ENCODE measurements around the gene GKN2. TPM values are rescaled to one million over a fixed set of nuclear protein-coding genes. Genes with fewer than 3 reads are reported as not detected.

The GKN2 gene
- total RNA-seq, 4 donors from 2014 or later = not detected

DNA sequence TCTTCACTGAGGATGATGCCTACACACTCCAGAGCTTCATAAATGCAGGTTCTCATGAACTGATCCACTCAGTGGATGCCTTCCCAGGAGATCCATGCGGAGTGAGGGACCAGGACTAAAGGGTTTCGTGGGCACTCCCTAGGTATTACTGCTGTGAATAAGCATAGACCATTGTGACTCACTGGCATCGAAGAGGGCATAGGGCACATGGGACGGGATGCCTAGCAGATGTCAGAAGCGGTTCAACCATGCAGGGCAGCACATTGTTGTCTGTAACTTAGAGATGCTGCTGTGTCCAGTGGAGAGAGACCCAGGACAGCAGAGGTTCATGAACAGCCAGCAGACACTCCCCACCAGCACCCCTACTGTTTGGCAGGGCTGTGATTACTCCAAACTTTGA lies 17.2 kb downstream of the GKN2 start:
- no peak overlapping the region for H3K4me3 ChIP-seq
- WGBS, 2 donors (ENCODE audit: low coverage in 1 of 2) = 90 to 92% methylated on average over 2 to 5 of the region's 5 CpGs
- peaks cover 0 to 7% (median 0%) of the 10 kb centered on the region in 3 donors for H3K4me1 ChIP-seq
- no peak for ATAC-seq
- H3K9me3 ChIP-seq = no peaks in the 10 kb centered on the region
- no peak overlapping the region for H3K27ac ChIP-seq
- no peaks in the 10 kb centered on the region for H3K36me3 ChIP-seq
- H3K27me3 ChIP-seq = no peaks in the 10 kb centered on the region
- TF ChIP-seq, protein P1, sequence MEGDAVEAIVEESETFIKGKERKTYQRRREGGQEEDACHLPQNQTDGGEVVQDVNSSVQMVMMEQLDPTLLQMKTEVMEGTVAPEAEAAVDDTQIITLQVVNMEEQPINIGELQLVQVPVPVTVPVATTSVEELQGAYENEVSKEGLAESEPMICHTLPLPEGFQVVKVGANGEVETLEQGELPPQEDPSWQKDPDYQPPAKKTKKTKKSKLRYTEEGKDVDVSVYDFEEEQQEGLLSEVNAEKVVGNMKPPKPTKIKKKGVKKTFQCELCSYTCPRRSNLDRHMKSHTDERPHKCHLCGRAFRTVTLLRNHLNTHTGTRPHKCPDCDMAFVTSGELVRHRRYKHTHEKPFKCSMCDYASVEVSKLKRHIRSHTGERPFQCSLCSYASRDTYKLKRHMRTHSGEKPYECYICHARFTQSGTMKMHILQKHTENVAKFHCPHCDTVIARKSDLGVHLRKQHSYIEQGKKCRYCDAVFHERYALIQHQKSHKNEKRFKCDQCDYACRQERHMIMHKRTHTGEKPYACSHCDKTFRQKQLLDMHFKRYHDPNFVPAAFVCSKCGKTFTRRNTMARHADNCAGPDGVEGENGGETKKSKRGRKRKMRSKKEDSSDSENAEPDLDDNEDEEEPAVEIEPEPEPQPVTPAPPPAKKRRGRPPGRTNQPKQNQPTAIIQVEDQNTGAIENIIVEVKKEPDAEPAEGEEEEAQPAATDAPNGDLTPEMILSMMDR (IDR thresholded peaks at IDR 0.05) = no peak
- no peak for TF ChIP-seq POLR2AphosphoS5 (IDR thresholded peaks at IDR 0.05)
- TF ChIP-seq EP300 (IDR thresholded peaks at IDR 0.05) = no peak
- no peak for TF ChIP-seq POLR2A (IDR thresholded peaks at IDR 0.05)

- no peaks in the 10 kb centered on the region for H3K36me3 ChIP-seq
- 82 to 100% methylated on average over 2 of the region's 3 CpGs for WGBS, 2 donors (ENCODE audit: low coverage in 1 of 2)
- H3K4me1 ChIP-seq = peaks cover 0 to 7% (median 0%) of the 10 kb centered on the region in 3 donors
- H3K27me3 ChIP-seq = no peaks in the 10 kb centered on the region
- no peak for ATAC-seq
- TF ChIP-seq EP300 (IDR thresholded peaks at IDR 0.05) (no peak), POLR2AphosphoS5 (IDR thresholded peaks at IDR 0.05) (no peak), POLR2A (IDR thresholded peaks at IDR 0.05) (no peak)
- TF ChIP-seq, protein P1 (IDR thresholded peaks at IDR 0.05) = no peak
- H3K9me3 ChIP-seq = no peaks in the 10 kb centered on the region
- H3K27ac ChIP-seq = no peak overlapping the region
- H3K4me3 ChIP-seq = no peak overlapping the region
Observed at GRCh38 chr2:68934021-68934420, 18.7 kb downstream of the GKN2 start.

DNA sequence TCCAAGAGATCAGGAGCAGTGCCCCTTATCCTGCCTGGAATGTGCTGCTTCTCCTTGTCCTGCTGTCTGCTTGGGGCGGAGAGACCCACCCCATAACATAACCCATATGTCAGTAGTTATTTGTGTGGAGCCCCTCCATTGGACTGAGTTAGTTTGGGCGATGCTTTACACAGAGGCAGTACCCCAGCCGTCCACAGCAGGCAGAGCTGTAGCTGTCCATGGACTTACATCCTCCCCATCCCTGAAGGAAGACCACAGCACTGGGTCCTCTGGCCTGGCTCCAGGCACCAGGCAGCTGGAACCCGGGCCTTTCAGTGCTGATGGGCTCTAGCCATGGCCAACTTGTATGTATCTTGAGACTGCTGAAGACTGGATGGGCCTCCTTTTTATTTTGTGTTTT lies 20.3 kb downstream of the GKN2 start:
- WGBS, 2 donors (ENCODE audit: low coverage in 1 of 2) = 67 to 71% methylated on average over 1 of the region's 4 CpGs
- Histone ChIP-seq H3K4me1 (peaks cover 0 to 7% (median 0%) of the 10 kb centered on the region in 3 donors), H3K36me3 (no peaks in the 10 kb centered on the region), H3K4me3 (no peak overlapping the region), H3K9me3 (no peaks in the 10 kb centered on the region), H3K27ac (no peak overlapping the region), H3K27me3 (no peaks in the 10 kb centered on the region)
- TF ChIP-seq POLR2AphosphoS5 (IDR thresholded peaks at IDR 0.05) = no peak
- TF ChIP-seq, protein P1 (IDR thresholded peaks at IDR 0.05) = no peak
- no peak for TF ChIP-seq POLR2A (IDR thresholded peaks at IDR 0.05)
- TF ChIP-seq EP300 (IDR thresholded peaks at IDR 0.05) = no peak
- no peak for ATAC-seq

GRCh38 chr2:68931799-68932198 lies 20.9 kb downstream of the GKN2 start:
- 21 to 53% methylated on average over 2 to 4 of the region's 4 CpGs for WGBS, 2 donors (ENCODE audit: low coverage in 1 of 2)
- H3K27ac ChIP-seq = no peak overlapping the region
- no peak for TF ChIP-seq POLR2A (IDR thresholded peaks at IDR 0.05)
- TF ChIP-seq EP300 (IDR thresholded peaks at IDR 0.05) = no peak
- no peak for TF ChIP-seq POLR2AphosphoS5 (IDR thresholded peaks at IDR 0.05)
- TF ChIP-seq, protein P1 (IDR thresholded peaks at IDR 0.05) = no peak
- no peaks in the 10 kb centered on the region for H3K36me3 ChIP-seq
- no peaks in the 10 kb centered on the region for H3K27me3 ChIP-seq
- H3K4me1 ChIP-seq = peaks cover 0 to 7% (median 0%) of the 10 kb centered on the region in 3 donors
- no peak overlapping the region for H3K4me3 ChIP-seq
- ATAC-seq = no peak
- H3K9me3 ChIP-seq = no peaks in the 10 kb centered on the region

GRCh38 chr2:68931149-68931711 lies 21.5 kb downstream of the GKN2 start:
- WGBS, 2 donors (ENCODE audit: low coverage in 1 of 2) = 90% methylated on average over 3 of the region's 3 CpGs; no CpG with 5 or more reads in 1 of the 2 donors
- no peaks in the 10 kb centered on the region for H3K9me3 ChIP-seq
- H3K4me1 ChIP-seq = peaks cover 0 to 2% (median 0%) of the 10 kb centered on the region in 3 donors
- TF ChIP-seq POLR2AphosphoS5 (IDR thresholded peaks at IDR 0.05) = no peak
- TF ChIP-seq, protein P1 (IDR thresholded peaks at IDR 0.05) = no peak
- no peak for TF ChIP-seq EP300 (IDR thresholded peaks at IDR 0.05)
- no peak for TF ChIP-seq POLR2A (IDR thresholded peaks at IDR 0.05)
- H3K36me3 ChIP-seq = no peaks in the 10 kb centered on the region
- H3K27me3 ChIP-seq = no peaks in the 10 kb centered on the region
- ATAC-seq = no peak
- no peak overlapping the region for H3K4me3 ChIP-seq
- no peak overlapping the region for H3K27ac ChIP-seq

All from gastroesophageal sphincter (tissue), 4 donors.